Neural crest cell (in vitro differentiated cells): ENCODE measurements around the gene CNTNAP2. TPM values are rescaled to one million over a fixed set of nuclear protein-coding genes. Genes with fewer than 3 reads are reported as not detected.
A peak's percentile ranks its signal among the peaks of the same experiment; 100 is the strongest.

ENCODE experiments used
- DNase-seq: peaks from one replicate; pipeline ENCODE4 v3.0.0; 2021; ENCODE audit warnings: low read depth, mixed read lengths, low spot score
- H3K27ac Mint-ChIP-seq: one replicate; pipeline ENCODE4 v1.8.0; 2021; ENCODE audit warnings: mild to moderate bottlenecking, mixed read lengths; ENCODE audit not compliant: unreplicated experiment
- H3K27me3 Mint-ChIP-seq: 2 replicates; pipeline ENCODE4 v1.8.0; 2021; ENCODE audit warnings: low read depth, mild to moderate bottlenecking, mixed read lengths
- H3K36me3 Mint-ChIP-seq: 2 replicates; pipeline ENCODE4 v1.8.0; 2021; ENCODE audit warnings: low read depth, mild to moderate bottlenecking, mixed read lengths
- H3K4me1 Mint-ChIP-seq: 2 replicates; pipeline ENCODE4 v1.8.0; 2021; ENCODE audit warnings: mixed read lengths
- H3K4me3 Mint-ChIP-seq: one replicate; pipeline ENCODE4 v1.8.0; 2021; ENCODE audit warnings: mild to moderate bottlenecking, mixed read lengths
- H3K9me3 Mint-ChIP-seq: 2 replicates; pipeline ENCODE4 v1.8.0; 2021; ENCODE audit warnings: mixed read lengths
- total RNA-seq: library from RNA; stranded (reverse); gene quantifications from 2 replicates; pipeline ENCODE4 v1.2.1, GENCODE V29; 2021
- TF ChIP-seq, protein P1 (sequence below): fragments of 200-600 bp; sonication (generic); conservative IDR thresholded peaks from 2 replicates; pipeline ENCODE4 v1.5.0; 2021; ENCODE audit warnings: antibody characterized with exemption, mild to moderate bottlenecking

Gene CNTNAP2
- total RNA-seq, 1 donor from 2014 or later = 12.9 TPM

DNA sequence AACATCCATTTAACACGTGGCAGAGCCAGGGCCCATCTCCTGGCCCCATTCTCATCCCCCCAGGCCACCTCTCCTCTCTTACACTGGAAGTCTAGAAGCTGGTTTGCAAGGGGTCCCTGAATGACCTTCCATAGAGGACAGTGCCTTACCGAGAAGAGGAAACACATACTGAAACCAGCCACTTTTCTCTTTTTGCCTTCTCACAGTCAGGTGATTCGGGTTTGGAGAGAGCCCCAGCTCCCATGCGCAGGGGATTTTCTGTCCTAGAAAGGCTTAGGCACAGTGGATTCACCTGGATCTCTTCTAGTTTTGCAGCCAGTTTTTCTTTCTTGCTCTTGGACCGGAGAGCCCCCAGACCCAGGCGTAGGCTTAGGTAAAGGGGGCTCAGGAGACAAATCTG, 2139.8 kb downstream of the CNTNAP2 start:
- Mint-ChIP-seq H3K9me3 (peaks cover 14% of the 10 kb centered on the region), H3K27ac (no peak overlapping the region), H3K4me3 (no peak overlapping the region)

DNA sequence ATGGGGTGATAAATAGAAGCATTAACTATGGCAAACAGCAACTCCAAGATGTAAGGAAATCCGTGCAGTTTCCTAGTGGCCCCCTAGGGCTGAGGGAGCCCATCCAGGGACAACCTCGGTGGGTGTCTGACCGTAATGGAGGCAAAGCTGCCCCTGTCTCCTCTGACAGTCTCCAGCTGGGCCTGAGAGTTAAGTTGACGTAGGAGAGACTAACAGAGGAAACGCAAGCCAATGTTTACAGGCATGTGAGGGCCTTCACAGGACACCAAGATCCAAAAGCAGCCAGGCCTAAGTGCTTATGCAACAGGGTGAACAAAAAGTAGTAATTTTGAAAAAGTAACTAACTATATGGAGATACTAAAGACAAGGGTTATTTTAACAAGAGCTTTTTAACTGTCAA, 2144.0 kb downstream of the CNTNAP2 start:
- H3K27ac Mint-ChIP-seq = no peak overlapping the region
- no peak overlapping the region for H3K4me3 Mint-ChIP-seq
- H3K36me3 Mint-ChIP-seq = no peaks in the 10 kb centered on the region
- no peak for DNase-seq
- H3K27me3 Mint-ChIP-seq = no peaks in the 10 kb centered on the region
- TF ChIP-seq, protein P1, sequence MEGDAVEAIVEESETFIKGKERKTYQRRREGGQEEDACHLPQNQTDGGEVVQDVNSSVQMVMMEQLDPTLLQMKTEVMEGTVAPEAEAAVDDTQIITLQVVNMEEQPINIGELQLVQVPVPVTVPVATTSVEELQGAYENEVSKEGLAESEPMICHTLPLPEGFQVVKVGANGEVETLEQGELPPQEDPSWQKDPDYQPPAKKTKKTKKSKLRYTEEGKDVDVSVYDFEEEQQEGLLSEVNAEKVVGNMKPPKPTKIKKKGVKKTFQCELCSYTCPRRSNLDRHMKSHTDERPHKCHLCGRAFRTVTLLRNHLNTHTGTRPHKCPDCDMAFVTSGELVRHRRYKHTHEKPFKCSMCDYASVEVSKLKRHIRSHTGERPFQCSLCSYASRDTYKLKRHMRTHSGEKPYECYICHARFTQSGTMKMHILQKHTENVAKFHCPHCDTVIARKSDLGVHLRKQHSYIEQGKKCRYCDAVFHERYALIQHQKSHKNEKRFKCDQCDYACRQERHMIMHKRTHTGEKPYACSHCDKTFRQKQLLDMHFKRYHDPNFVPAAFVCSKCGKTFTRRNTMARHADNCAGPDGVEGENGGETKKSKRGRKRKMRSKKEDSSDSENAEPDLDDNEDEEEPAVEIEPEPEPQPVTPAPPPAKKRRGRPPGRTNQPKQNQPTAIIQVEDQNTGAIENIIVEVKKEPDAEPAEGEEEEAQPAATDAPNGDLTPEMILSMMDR = no peak
- peaks cover 2% of the 10 kb centered on the region for H3K9me3 Mint-ChIP-seq
- peaks cover 8% of the 10 kb centered on the region for H3K4me1 Mint-ChIP-seq

More for the DNA sequence above, 2139.8 kb downstream of the CNTNAP2 start:
- no peak for DNase-seq
- H3K27me3 Mint-ChIP-seq = no peaks in the 10 kb centered on the region
- no peaks in the 10 kb centered on the region for H3K4me1 Mint-ChIP-seq
- TF ChIP-seq, protein P1 = no peak
- peaks cover 6% of the 10 kb centered on the region for H3K36me3 Mint-ChIP-seq

DNA sequence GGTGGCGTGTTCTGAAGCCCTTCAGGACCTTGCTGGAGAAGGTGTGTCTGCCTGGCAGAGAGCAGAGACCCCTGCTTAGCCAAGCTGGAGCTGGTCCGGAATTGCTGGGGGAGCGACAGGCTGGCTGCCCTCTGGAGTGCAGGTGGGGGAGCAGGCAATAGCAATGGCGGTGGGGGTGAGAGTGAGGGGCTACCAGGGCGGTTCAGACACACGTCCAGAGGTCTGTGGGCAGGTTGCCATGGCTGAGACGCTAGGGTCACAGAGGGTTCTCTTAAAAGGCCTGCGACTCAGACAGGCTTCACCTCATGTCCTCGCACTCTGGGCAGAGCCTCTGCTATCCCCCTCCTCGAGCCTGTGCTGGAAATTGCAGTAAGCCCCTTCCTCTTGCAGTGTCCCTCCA, 2144.9 kb downstream of the CNTNAP2 start:
- Mint-ChIP-seq H3K4me3 (no peak overlapping the region), H3K27me3 (no peaks in the 10 kb centered on the region), H3K4me1 (peaks cover 8% of the 10 kb centered on the region), H3K36me3 (no peaks in the 10 kb centered on the region), H3K27ac (no peak overlapping the region), H3K9me3 (peaks cover 2% of the 10 kb centered on the region)
- TF ChIP-seq, protein P1 = no peak
- DNase-seq = no peak

DNA sequence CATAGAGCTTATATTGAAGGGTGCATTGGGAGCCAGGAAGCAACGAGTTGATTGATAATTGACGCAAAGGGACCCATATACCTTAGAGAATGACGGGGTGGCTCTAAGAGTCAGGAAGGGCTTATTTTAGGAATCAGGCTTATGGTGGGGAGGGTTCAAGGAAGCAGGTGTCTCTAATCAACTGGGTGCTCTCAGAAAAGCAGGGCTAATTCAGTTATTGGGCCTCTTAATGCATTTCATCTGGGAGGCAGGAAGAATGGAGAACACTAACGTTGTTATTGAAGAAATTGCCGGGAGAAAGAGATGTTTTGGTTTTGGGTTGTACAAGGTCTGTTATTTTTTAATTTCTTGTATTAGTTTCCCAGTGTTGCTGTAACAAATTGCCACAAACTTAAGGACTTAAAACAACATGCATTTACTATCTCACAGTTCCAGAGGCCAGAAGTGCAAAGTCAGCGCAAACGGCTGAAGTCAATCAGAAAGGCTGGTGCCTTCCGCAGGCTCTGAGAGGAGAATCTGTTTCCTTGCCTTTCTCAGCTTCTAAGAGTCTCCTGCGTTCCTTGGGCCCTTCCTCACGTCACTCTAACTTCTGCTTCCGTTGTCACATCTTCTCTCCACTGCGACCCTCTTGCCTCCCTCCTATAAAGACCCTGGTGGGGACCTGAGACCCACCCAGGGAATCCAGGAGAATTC, 2145.5 kb downstream of the CNTNAP2 start:
- Mint-ChIP-seq H3K9me3 (peaks cover 2% of the 10 kb centered on the region), H3K4me3 (peak overlapping the region; percentile 5), H3K27ac (no peak overlapping the region), H3K27me3 (no peaks in the 10 kb centered on the region), H3K4me1 (peaks cover 8% of the 10 kb centered on the region), H3K36me3 (no peaks in the 10 kb centered on the region)
- no peak for DNase-seq
- TF ChIP-seq, protein P1 = no peak

DNA sequence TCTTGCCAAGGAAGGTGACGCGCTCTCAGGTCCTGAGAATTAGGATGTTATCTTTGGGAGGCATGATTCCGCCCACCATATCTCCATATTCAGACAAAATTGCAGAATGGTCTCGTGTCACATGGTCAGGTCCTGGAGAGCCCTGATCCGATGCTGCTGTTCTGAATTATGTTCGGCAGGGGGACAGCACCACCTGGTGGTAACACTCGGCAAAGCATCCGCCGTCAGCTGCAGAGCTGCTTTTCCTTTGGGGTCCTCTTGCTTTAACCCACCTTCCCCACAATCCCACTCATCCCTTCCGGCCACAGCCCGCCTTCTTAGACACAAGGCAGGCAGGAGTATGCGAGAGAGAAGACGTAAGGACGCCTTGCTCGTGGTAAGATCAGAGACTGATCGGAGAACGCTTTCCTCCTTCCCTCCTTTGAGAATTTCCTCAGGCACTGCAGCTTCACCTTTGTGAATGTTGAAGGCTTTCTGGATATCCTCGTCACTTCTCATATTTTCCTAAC, 2146.2 kb downstream of the CNTNAP2 start:
- Mint-ChIP-seq H3K9me3 (peaks cover 2% of the 10 kb centered on the region), H3K4me3 (peak overlapping the region; percentile 5), H3K4me1 (peaks cover 8% of the 10 kb centered on the region), H3K36me3 (no peaks in the 10 kb centered on the region), H3K27me3 (no peaks in the 10 kb centered on the region), H3K27ac (no peak overlapping the region)
- TF ChIP-seq, protein P1 = peak; percentile 96
- peak; percentile 92 for DNase-seq
